Spinal cord (tissue), 10 donors: Measurements from ENCODE around the gene MAGI1. TPM values are rescaled to one million over a fixed set of nuclear protein-coding genes. Genes with fewer than 3 reads are reported as not detected.
A peak's percentile ranks its signal among the peaks of the same experiment; 100 is the strongest.

Source experiments
- DNase-seq, 6 donors: peaks; one replicate each; pipeline versions ENCODE4 v3.0.0 to v3.0.0-alpha.2; 2013 to 2015; ENCODE audit warnings: low spot score in 6 of 6, low read depth in 4 of 6
- H3K27ac ChIP-seq: one replicate; pipeline ENCODE4 v1.5.1; 2013; ENCODE audit warnings: low read depth, low read length, control low read depth
- H3K27me3 ChIP-seq: one replicate; pipeline ENCODE4 v1.6.1; 2013; ENCODE audit warnings: low read length; ENCODE audit not compliant: control insufficient read depth, insufficient read depth
- H3K36me3 ChIP-seq: one replicate; pipeline ENCODE4 v1.6.1; 2013; ENCODE audit warnings: low read length; ENCODE audit not compliant: control insufficient read depth, insufficient read depth
- H3K4me1 ChIP-seq: one replicate; pipeline ENCODE4 v1.6.1; 2013; ENCODE audit warnings: low read length; ENCODE audit not compliant: control insufficient read depth, insufficient read depth
- H3K4me3 ChIP-seq: one replicate; pipeline ENCODE4 v1.5.1; 2013; ENCODE audit warnings: low read depth, low read length, control low read depth
- H3K9me3 ChIP-seq: one replicate; pipeline ENCODE4 v1.6.1; 2013; ENCODE audit warnings: low read length; ENCODE audit not compliant: control insufficient read depth, insufficient read depth
- WGBS: methylation state at CpG from one replicate; pipeline ENCODE4 v1.1.5; 2013; ENCODE audit warnings: missing lambda C conversion rate; ENCODE audit not compliant: insufficient coverage; 5-methylcytosine and 5-hydroxymethylcytosine counted together
- polyA plus RNA-seq, 2 donors: library from polyadenylated mRNA; unstranded; fragments of 120-200 nt; gene quantifications; one replicate each; pipeline ENCODE4 v1.2.1, GENCODE V29; 2013; ENCODE audit not compliant: insufficient read length in 2 of 2
- total RNA-seq, 2 donors: library from RNA; depleted of rRNA in 1 of 2; stranded (reverse); fragments of 120-200 nt in 1 of 2; fragments of >200 nt in 1 of 2; gene quantifications; one replicate each; pipeline versions ENCODE4 v1.2.3 to v1.2.4, GENCODE V29; 2013 to 2014
- donor health status: healthy.

The MAGI1 gene
- total and polyA plus RNA-seq, 4 donors = 41.5 to 86.3 (median 62.7) TPM

GRCh38 chr3:65778968-65779367, 259.8 kb downstream of the MAGI1 start:
- H3K9me3 ChIP-seq = no peaks in the 10 kb centered on the region
- no peaks in the 10 kb centered on the region for H3K27me3 ChIP-seq
- DNase-seq = peak in 1 of 6 donors; percentile 39
- H3K4me1 ChIP-seq = no peaks in the 10 kb centered on the region
- no peaks in the 10 kb centered on the region for H3K36me3 ChIP-seq
- H3K27ac ChIP-seq = no peak overlapping the region
- H3K4me3 ChIP-seq = no peak overlapping the region
- WGBS = 50% methylated on average over 2 of the region's 2 CpGs

- Histone ChIP-seq H3K36me3 (no peaks in the 10 kb centered on the region), H3K27me3 (no peaks in the 10 kb centered on the region), H3K9me3 (no peaks in the 10 kb centered on the region), H3K4me3 (no peak overlapping the region), H3K27ac (no peak overlapping the region), H3K4me1 (no peaks in the 10 kb centered on the region)
- DNase-seq = no peak
- WGBS = no CpG with 5 or more reads among the region's 3 CpGs
Observed at GRCh38 chr3:65777050-65777449, 261.7 kb downstream of the MAGI1 start.

- DNase-seq = peak in 2 of 6 donors; percentile 49 to 55
- no peak overlapping the region for H3K4me3 ChIP-seq
- WGBS = 46% methylated on average over 6 of the region's 6 CpGs
- H3K4me1 ChIP-seq = no peaks in the 10 kb centered on the region
- no peak overlapping the region for H3K27ac ChIP-seq
- H3K9me3 ChIP-seq = no peaks in the 10 kb centered on the region
- no peaks in the 10 kb centered on the region for H3K36me3 ChIP-seq
- no peaks in the 10 kb centered on the region for H3K27me3 ChIP-seq
Observed at GRCh38 chr3:65776494-65776893, 262.2 kb downstream of the MAGI1 start.

GRCh38 chr3:65776081-65776480, 262.6 kb downstream of the MAGI1 start:
- DNase-seq = no peak
- H3K4me3 ChIP-seq = no peak overlapping the region
- H3K4me1 ChIP-seq = no peaks in the 10 kb centered on the region
- no peaks in the 10 kb centered on the region for H3K36me3 ChIP-seq
- H3K27me3 ChIP-seq = no peaks in the 10 kb centered on the region
- no peaks in the 10 kb centered on the region for H3K9me3 ChIP-seq
- no peak overlapping the region for H3K27ac ChIP-seq

GRCh38 chr3:65772758-65773157, 266.0 kb downstream of the MAGI1 start:
- 100% methylated on average over 1 of the region's 3 CpGs for WGBS
- DNase-seq = no peak
- H3K9me3 ChIP-seq = no peaks in the 10 kb centered on the region

GRCh38 chr3:65767551-65767950, 271.2 kb downstream of the MAGI1 start:
- DNase-seq = no peak
- H3K4me1 ChIP-seq = no peaks in the 10 kb centered on the region
- H3K36me3 ChIP-seq = no peaks in the 10 kb centered on the region
- H3K9me3 ChIP-seq = no peaks in the 10 kb centered on the region
- WGBS = 89% methylated on average over 1 of the region's 1 CpG
- H3K27me3 ChIP-seq = no peaks in the 10 kb centered on the region
- no peak overlapping the region for H3K27ac ChIP-seq
- H3K4me3 ChIP-seq = no peak overlapping the region

More at GRCh38 chr3:65772758-65773157, 266.0 kb downstream of the MAGI1 start:
- Histone ChIP-seq H3K36me3 (no peaks in the 10 kb centered on the region), H3K27me3 (no peaks in the 10 kb centered on the region), H3K4me3 (no peak overlapping the region), H3K27ac (no peak overlapping the region), H3K4me1 (no peaks in the 10 kb centered on the region)

- no peaks in the 10 kb centered on the region for H3K27me3 ChIP-seq
- no peaks in the 10 kb centered on the region for H3K9me3 ChIP-seq
- no peak overlapping the region for H3K4me3 ChIP-seq
- peak in 1 of 6 donors; percentile 70 for DNase-seq
- H3K4me1 ChIP-seq = peaks cover 4% of the 10 kb centered on the region
- H3K36me3 ChIP-seq = no peaks in the 10 kb centered on the region
- no peak overlapping the region for H3K27ac ChIP-seq
- WGBS = no CpG with 5 or more reads among the region's 4 CpGs
Observed at GRCh38 chr3:65762235-65762580, 276.5 kb downstream of the MAGI1 start.

GRCh38 chr3:65761446-65762234, 277.1 kb downstream of the MAGI1 start:
- Histone ChIP-seq H3K27ac (no peak overlapping the region), H3K36me3 (no peaks in the 10 kb centered on the region), H3K4me3 (no peak overlapping the region), H3K27me3 (no peaks in the 10 kb centered on the region), H3K4me1 (peaks cover 4% of the 10 kb centered on the region), H3K9me3 (no peaks in the 10 kb centered on the region)
- 28% methylated on average over 5 of the region's 9 CpGs for WGBS
- DNase-seq = peak in 2 of 6 donors; percentile 58 to 76

- no peaks in the 10 kb centered on the region for H3K27me3 ChIP-seq
- WGBS = no CpG with 5 or more reads among the region's 3 CpGs
Observed at GRCh38 chr3:65758876-65759598, 279.7 kb downstream of the MAGI1 start.

GRCh38 chr3:65758438-65758837, 280.3 kb downstream of the MAGI1 start:
- no peaks in the 10 kb centered on the region for H3K36me3 ChIP-seq
- no peak overlapping the region for H3K4me3 ChIP-seq
- no peaks in the 10 kb centered on the region for H3K27me3 ChIP-seq
- no peak overlapping the region for H3K27ac ChIP-seq
- WGBS = no CpG with 5 or more reads among the region's 5 CpGs
- peaks cover 4% of the 10 kb centered on the region for H3K4me1 ChIP-seq
- DNase-seq = no peak
- no peaks in the 10 kb centered on the region for H3K9me3 ChIP-seq

More at GRCh38 chr3:65758876-65759598, 279.7 kb downstream of the MAGI1 start:
- Histone ChIP-seq H3K4me1 (peaks cover 4% of the 10 kb centered on the region), H3K4me3 (no peak overlapping the region), H3K9me3 (no peaks in the 10 kb centered on the region), H3K27ac (no peak overlapping the region), H3K36me3 (no peaks in the 10 kb centered on the region)
- peak in 2 of 6 donors; percentile 15 to 32 for DNase-seq
